ENCODE measurements around the gene ZCCHC14. TPM values are rescaled to one million over a fixed set of nuclear protein-coding genes. Genes with fewer than 3 reads are reported as not detected.
"Not testable (repeated sequence)": the region's sequence is repeated elsewhere in the genome, so short reads cannot be mapped to it uniquely, and the experiment has no call there.

The ZCCHC14 gene
- total RNA-seq, 1 experiment from 2014 or later: 37.8 TPM

DNA sequence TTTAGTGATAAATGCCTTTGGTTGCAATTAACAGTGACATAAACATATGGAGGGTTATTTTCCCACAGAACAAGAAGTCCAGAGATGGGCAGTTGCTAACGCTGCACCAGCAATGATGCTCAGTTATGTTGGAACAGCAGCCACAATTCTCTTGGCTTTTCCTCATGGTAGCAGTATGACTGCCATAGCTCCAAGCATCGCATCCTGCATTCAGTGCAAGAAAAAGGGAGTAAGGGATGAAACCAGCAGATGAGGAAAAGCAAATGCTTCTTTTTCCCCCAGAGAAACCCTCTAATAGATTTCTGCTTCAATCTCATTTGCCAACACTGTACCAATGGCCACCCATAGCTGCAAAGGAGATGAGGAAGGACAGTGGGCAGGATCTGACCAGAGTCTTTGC lies 13.0 kb upstream of the ZCCHC14 start:
- H3K4me1 ChIP-seq (ENCODE audit: control insufficient read depth in 1 of 2, insufficient read depth in 2 of 2, low read length in 2 of 2): no peaks in the 10 kb centered on the region
- no peak overlapping the region for H3K27ac ChIP-seq (ENCODE audit: low read depth, low read length)
- ATAC-seq: no peak
- no peaks in the 10 kb centered on the region; a peak in 1 of 4 replicates for H3K9me3 ChIP-seq (ENCODE audit: control insufficient read depth in 1 of 2, insufficient read depth in 1 of 2, low read depth in 1 of 2, low read length in 2 of 2)
- no TSS peak for BruUV-seq (replicated peaks)
- no peaks in the 10 kb centered on the region for H3K9me2 ChIP-seq (ENCODE audit: insufficient read depth)
- RAD21 ChIA-PET (ENCODE audit: low non-redundant PET in 1 of 2, low total read pairs in 2 of 2, uncharacterized antibody in 2 of 2, unreplicated experiment in 2 of 2): no interaction called here
- CTCF ChIA-PET: interaction anchor here (1.3 kb wide), 1 partner anchor 44 kb away, joined by 3 read pairs; no protein-coding TSS in a partner anchor
- POLR2A ChIA-PET: no interaction called here
- no peaks in the 10 kb centered on the region for H3K36me3 ChIP-seq (ENCODE audit: control insufficient read depth in 1 of 2, insufficient read depth in 2 of 2, low read length in 2 of 2)
- H3K79me2 ChIP-seq (ENCODE audit: insufficient read depth, low read length): no peaks in the 10 kb centered on the region
- peaks cover 13% of the 10 kb centered on the region; the same call in 1 of the 2 replicates for H3K27me3 ChIP-seq (ENCODE audit: insufficient read depth, low read length)
- no peak overlapping the region for H3K4me3 ChIP-seq (replicated peaks in 1 of 2; ENCODE audit: low read depth in 1 of 2, low read length in 2 of 2)
- intact Hi-C loops (cut with micrococcal nuclease): no loop called here
- no peak overlapping the region for H3K9ac ChIP-seq (ENCODE audit: low read length)
- no peak overlapping the region for H2AFZ ChIP-seq (ENCODE audit: low read depth, low read length, poor library complexity, severe bottlenecking)
- H4K20me1 ChIP-seq (ENCODE audit: insufficient read depth): no peaks in the 10 kb centered on the region
- H3K4me2 ChIP-seq (ENCODE audit: low read length): no peak overlapping the region
- DNase-seq (ENCODE audit: low read depth, low spot score): no peak
- no peak for TF ChIP-seq CBX3 (IDR thresholded peaks at IDR 0.05; ENCODE audit: low read depth)
- no peak for TF ChIP-seq ZBTB33 (IDR thresholded peaks at IDR 0.05; ENCODE audit: extremely low read depth, insufficient replicate concordance, low read length)
- TF ChIP-seq EZH2 (IDR thresholded peaks at IDR 0.05): no peak
- no peak for TF ChIP-seq JUND (IDR thresholded peaks at IDR 0.05)
- TF ChIP-seq YY1 (IDR thresholded peaks at IDR 0.05; ENCODE audit: extremely low read depth, insufficient replicate concordance, low read depth, low read length): no peak
- TF ChIP-seq SRF (IDR thresholded peaks at IDR 0.05; ENCODE audit: low read depth): no peak
- TF ChIP-seq ZFX (IDR thresholded peaks at IDR 0.05): no peak

DNA sequence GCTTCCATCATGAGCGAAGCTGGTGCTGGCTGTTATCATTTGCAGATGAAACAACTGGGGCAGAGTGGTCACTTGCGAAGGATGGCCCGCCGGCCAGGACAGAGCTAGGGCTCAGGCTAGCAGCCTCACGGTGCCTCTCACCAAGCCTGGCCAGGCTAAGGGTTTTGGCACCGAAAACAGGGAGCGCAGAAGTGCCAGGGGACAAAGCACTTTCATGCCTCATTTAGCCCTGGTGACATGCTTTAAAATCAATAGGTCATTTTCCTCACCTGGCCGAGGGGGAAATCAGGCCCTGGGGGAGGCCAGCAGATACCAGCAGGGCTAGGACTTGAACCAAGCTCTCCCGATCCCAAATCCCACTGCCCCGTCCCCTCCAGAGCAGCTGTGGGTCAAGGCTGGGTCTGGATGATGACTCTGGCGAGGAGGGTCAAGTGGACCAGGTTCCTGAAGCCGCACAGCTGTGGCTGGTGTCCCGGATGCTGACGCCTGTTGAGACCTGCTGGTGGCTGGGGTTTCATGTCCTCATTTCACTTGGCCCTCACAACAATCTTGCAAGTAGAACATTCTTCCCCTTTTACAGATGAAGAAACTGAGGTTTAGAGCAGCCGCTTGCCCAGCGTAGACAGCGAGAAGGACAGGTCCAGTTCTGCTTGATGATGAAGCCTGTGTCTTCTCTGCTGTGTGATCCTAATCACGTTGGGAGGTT lies 10.6 kb upstream of the ZCCHC14 start:
- BruUV-seq (replicated peaks): not testable (repeated sequence)

More for the DNA sequence above, 10.6 kb upstream of the ZCCHC14 start:
- H3K4me2 ChIP-seq (ENCODE audit: low read length); H3K9ac ChIP-seq (ENCODE audit: low read length); H3K4me1 ChIP-seq (ENCODE audit: control insufficient read depth in 1 of 2, insufficient read depth in 2 of 2, low read length in 2 of 2); RAD21 ChIA-PET (ENCODE audit: low non-redundant PET in 1 of 2, low total read pairs in 2 of 2, uncharacterized antibody in 2 of 2, unreplicated experiment in 2 of 2); H3K9me2 ChIP-seq (ENCODE audit: insufficient read depth); H3K4me3 ChIP-seq (replicated peaks in 1 of 2; ENCODE audit: low read depth in 1 of 2, low read length in 2 of 2); H3K27ac ChIP-seq (ENCODE audit: low read depth, low read length); intact Hi-C loops (cut with micrococcal nuclease); H2AFZ ChIP-seq (ENCODE audit: low read depth, low read length, poor library complexity, severe bottlenecking); H3K79me2 ChIP-seq (ENCODE audit: insufficient read depth, low read length); H4K20me1 ChIP-seq (ENCODE audit: insufficient read depth); DNase-seq (ENCODE audit: low read depth, low spot score); ATAC-seq; H3K36me3 ChIP-seq (ENCODE audit: control insufficient read depth in 1 of 2, insufficient read depth in 2 of 2, low read length in 2 of 2); CTCF ChIA-PET; POLR2A ChIA-PET; H3K9me3 ChIP-seq (ENCODE audit: control insufficient read depth in 1 of 2, insufficient read depth in 1 of 2, low read depth in 1 of 2, low read length in 2 of 2): not testable (repeated sequence)
- peaks cover 13% of the 10 kb centered on the region; the same call in 1 of the 2 replicates for H3K27me3 ChIP-seq (ENCODE audit: insufficient read depth, low read length)

Data from HCT116 (cell line).